Smooth muscle cell of the brain vasculature (primary cell): Measurements from ENCODE around the gene QRSL1.
"Not testable (repeated sequence)": the region's sequence is repeated elsewhere in the genome, so short reads cannot be mapped to it uniquely, and the experiment has no call there.

Experiments used
- DNase-seq: peaks from one replicate; pipeline ENCODE4 v3.0.0-alpha.2; 2012; ENCODE audit warnings: low read depth, low spot score

The QRSL1 gene

GRCh38 chr6:106629103-106629858, at the start of gene QRSL1, which contains the start of gene RTN4IP1:
Gene QRSL1 (plus strand): TSS chr6:106629578. CDS start chr6:106629682, 104 bp downstream.
Gene RTN4IP1 (minus strand): TSS chr6:106629498. CDS start chr6:106629021, 477 bp downstream.
- DNase-seq, result peak; percentile 72

DNA sequence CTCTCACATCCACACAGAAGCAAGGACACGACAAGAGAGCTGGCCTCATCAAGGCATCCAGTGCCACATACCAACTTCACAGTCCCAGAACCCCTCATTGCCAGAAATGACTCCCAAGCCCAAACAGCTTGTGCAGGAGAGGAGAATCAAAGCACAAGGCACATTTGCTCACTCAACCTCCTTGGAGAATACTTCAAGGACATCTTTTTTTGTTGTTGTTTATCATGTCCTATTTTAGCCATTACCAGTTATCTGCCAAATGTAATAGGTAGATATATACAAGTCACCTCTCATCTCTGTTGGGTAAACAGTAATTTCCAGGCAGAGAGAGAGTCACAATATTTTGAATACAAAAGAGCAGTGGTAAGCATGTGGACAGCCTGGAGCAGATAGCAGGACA, 47.9 kb upstream of the QRSL1 start:
- DNase-seq, result no peak

- no peak for DNase-seq
These were observed 42.5 kb upstream of the QRSL1 start for GRCh38 chr6:106586815-106587415.

DNA sequence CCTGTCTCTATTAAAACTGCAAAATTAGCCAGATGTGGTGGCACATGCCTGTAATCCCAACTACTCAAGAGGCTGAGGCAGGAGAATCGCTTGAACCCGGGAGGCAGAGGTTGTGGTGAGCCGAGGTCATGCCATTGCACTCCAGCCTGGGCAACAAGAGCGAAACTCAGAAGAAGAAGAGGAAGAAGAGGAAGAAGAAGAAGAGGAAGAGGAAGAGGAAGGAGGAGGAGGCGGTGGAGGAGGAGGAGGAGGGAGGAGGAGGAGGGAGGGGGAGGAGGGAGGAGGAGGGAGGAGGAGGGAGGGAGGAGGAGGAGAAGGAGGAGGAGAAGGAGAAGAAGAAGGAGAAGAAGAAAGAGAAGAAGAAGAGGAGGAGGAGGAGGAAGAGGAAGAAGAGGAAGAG, 40.4 kb upstream of the QRSL1 start:
- not testable (repeated sequence) for DNase-seq

DNA sequence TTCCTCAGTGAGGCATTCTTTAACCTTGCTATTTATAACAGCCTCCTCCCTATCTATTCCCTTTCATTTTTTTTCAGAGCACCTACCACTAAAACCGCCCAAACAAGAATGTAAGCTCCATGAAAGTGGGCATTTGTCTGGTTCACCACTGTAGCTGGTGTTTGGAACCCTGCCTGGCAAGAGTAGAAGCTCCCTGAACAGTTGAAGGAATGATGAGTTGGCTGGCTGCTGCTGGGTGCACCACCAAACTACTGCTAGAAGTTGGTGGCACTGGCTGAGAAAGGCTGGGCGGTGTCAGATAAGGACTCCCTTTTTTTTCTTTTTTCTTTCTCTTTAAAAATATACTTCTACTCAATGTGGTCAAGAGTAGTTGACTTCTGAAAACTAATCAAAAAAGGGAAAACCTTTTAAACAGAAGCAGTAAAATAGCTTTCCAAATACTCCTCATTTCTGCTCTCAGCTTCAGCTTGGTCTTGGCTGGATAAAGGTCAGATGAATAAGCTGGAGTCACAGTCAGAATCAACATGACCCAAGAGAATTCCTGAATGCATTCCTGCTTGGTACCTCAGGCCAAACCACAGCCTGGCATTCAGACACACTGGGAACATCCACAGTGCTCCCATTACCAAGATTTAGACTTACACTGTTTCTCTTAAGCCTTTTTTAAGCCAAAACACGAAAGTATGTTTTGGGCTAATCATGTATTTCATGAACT, 38.1 kb upstream of the QRSL1 start:
- peak; percentile 21 for DNase-seq

DNA sequence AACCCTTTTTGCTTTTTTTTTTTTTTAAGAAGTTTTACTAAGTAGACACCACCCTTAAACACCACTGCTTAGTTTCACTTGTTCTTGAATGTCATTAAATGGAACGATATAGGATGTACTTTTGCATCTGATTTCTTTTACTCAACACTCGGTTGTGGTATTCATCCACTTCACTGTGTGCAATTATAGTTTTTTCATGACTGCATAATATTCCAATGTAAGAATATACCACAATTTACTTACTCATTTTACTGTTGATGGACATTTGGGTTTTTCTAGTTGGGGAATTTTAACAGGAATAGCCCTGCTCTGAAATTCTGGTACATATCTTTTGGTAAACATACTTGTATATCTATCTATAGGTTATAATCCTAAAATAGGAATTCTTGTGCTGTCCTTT, 29.9 kb upstream of the QRSL1 start:
- no peak for DNase-seq

GRCh38 chr6:106600329-106600728, 29.0 kb upstream of the QRSL1 start:
- no peak for DNase-seq

- no peak for DNase-seq
These were observed 21.2 kb upstream of the QRSL1 start for GRCh38 chr6:106608080-106608668.

DNA sequence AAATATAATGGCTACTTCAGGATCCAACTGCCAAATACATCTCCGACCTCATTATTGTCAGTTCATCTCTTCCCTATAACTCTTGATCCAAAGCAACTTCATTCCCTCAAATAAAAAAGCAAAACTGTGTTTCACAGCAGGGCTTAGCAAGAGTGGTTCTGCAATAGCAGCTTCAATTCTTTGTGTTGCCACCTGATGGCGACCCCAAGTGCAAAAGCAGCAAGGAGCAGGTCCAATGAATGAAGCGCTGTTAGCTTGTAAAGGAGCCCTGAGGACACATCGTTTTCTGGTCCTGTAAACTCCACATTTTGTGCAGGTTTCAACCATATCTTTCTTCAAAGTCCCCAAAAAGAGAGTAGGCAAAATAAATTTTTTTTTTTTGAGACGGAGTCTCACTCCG, 19.7 kb upstream of the QRSL1 start:
- no peak for DNase-seq

GRCh38 chr6:106611030-106611429, 18.3 kb upstream of the QRSL1 start:
- no peak for DNase-seq

DNA sequence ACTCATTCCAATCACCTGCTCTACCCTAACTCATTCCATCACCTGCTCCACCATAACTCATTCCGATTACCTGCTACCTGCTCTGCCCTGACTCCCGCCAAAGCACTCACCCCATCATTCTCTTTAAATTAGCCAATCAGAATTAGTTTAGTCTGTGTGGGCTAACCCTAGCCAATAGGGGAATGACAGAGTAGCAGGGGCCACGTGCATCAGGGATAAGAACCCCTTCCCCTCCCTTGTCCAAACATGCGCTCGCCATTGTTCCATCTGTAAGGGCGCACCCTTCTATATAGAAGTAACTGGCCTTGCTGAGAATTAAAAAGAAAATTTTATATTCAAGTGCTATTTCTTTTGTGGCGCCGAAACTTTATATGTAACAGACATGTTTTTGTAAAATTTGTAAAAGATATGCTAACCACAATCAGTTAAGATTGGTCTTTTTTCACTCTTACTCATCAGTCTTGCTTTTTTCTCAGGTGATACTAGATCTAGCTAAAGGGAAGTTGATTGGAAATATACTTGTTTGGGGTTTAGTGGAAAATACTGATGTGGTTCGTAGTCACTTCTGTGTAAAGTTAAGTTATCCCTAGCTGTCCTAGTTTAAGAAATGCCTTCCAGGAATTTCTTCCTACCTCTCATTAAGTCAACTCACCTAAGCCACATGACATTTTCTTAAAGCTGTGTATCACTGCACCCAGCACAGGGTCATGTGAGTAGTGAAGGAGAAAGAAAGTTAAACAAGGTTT, 16.5 kb upstream of the QRSL1 start:
- no peak for DNase-seq

- DNase-seq, result no peak
These were observed 15.8 kb upstream of the QRSL1 start for GRCh38 chr6:106613590-106613989.

DNA sequence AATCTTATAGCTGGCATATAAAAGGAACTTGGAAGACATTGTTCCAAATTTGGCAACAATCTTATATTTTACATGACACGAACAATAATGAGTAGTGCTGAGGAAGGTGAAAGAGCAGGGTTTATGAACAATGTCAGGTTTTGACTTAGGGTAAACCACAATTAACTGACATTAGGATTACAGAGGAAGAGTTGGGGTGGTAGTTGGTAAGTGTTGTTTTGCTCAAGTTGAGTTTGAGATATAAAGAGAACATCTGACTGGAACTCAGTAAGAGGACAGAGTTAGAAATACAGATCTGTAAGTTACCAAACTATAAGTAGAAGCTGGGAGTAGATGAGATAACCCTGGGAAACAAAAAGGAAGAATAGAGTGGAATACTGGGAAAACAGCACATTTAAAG, 15.2 kb upstream of the QRSL1 start:
- DNase-seq, result no peak

GRCh38 chr6:106614592-106615257, 14.7 kb upstream of the QRSL1 start:
- no peak for DNase-seq

- no peak for DNase-seq
These were observed 12.1 kb upstream of the QRSL1 start for GRCh38 chr6:106617302-106617701.

DNA sequence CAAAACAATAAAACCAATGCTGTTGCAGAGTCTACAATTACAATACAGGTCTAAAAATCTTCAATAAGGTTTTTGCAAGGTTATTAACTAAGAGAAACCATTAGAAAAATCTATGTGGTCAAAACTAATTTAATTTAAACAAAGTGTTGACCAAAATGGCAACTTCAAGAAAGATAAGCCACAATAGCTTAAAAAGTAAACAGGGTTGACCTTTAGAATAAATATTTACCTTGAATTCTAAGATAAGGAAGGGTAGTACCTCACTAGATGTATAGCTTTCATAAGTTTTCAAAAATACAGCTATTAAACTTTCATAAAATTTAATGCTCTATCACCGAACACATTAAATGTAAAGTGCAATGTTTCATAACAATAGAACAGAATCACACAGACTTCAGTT, 11.5 kb upstream of the QRSL1 start:
- no peak for DNase-seq

- DNase-seq, result no peak
These were observed 11.1 kb upstream of the QRSL1 start for GRCh38 chr6:106618324-106618723.

- no peak for DNase-seq
These were observed 10.2 kb upstream of the QRSL1 start for GRCh38 chr6:106619223-106619622.

DNA sequence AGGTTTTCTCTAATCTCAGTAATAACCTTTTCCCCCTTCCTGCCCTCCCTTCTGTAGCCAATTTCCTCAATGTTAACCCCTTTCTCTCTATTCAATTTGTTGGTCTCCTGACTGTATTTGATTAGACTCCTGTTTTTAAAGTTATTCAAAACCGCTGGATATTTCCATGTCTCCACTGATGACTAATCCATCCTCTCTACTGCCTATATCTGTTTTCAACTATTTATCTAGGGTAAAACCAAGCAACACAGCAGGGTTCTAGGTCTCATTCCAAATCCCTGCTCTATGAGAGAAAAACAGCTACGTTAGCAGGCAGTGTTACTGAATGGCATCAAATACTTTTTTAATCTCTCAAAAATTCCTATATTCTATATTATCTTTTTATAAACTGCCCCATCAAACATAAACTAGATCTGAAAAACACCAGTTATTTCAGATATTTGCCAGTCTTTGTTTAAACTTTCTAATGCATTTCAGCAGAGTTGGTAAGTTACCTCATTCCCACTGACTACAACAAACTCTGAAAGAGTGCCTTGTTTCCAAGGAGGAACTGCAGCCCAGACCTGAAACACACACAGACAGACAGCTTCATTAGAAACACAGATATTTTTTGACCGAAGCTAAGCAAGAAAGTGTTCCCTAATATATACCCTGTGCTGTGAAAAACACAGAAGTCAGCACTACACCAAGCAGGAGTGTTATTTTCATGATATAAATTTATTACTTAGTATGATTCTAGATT, 8.3 kb upstream of the QRSL1 start:
- DNase-seq, result peak; percentile 62

GRCh38 chr6:106622412-106622811, 7.0 kb upstream of the QRSL1 start:
- DNase-seq, result no peak
